HUES64 (cell line): ENCODE measurements around the gene KAZN.
A peak's percentile ranks its signal among the peaks of the same experiment; 100 is the strongest.
"Not testable (repeated sequence)": the region's sequence is repeated elsewhere in the genome, so short reads cannot be mapped to it uniquely, and the experiment has no call there.

Source experiments
- H3K27ac ChIP-seq: 2 replicates; pipeline ENCODE4 v1.7.0; 2013; ENCODE audit warnings: low read depth, low read length, inconsistent platforms
- H3K27me3 ChIP-seq: 2 replicates; pipeline ENCODE4 v1.6.1; 2013; ENCODE audit warnings: mild to moderate bottlenecking, low read length; ENCODE audit not compliant: insufficient read depth
- H3K36me3 ChIP-seq: 2 replicates; pipeline ENCODE4 v1.6.1; 2013; ENCODE audit warnings: mild to moderate bottlenecking, low read length; ENCODE audit not compliant: insufficient read depth
- H3K4me1 ChIP-seq: 2 replicates; pipeline ENCODE4 v1.6.1; 2013; ENCODE audit warnings: mild to moderate bottlenecking, low read length, moderate library complexity; ENCODE audit not compliant: insufficient read depth
- H3K4me3 ChIP-seq: 2 replicates; pipeline ENCODE4 v1.5.1; 2013; ENCODE audit warnings: mild to moderate bottlenecking, low read length, moderate library complexity
- H3K9ac ChIP-seq: 2 replicates; pipeline ENCODE4 v1.6.1; 2013; ENCODE audit warnings: mild to moderate bottlenecking, low read depth, low read length
- H3K9me3 ChIP-seq: 2 replicates; pipeline ENCODE4 v1.6.1; 2013; ENCODE audit warnings: low read depth, low read length; ENCODE audit not compliant: insufficient read depth
- WGBS: fragments of 150-250, 120-280 bp; methylation state at CpG from one replicate; pipeline ENCODE4 v1.1.7; 2013; ENCODE audit warnings: missing lambda C conversion rate; 5-methylcytosine and 5-hydroxymethylcytosine counted together

The KAZN gene

DNA sequence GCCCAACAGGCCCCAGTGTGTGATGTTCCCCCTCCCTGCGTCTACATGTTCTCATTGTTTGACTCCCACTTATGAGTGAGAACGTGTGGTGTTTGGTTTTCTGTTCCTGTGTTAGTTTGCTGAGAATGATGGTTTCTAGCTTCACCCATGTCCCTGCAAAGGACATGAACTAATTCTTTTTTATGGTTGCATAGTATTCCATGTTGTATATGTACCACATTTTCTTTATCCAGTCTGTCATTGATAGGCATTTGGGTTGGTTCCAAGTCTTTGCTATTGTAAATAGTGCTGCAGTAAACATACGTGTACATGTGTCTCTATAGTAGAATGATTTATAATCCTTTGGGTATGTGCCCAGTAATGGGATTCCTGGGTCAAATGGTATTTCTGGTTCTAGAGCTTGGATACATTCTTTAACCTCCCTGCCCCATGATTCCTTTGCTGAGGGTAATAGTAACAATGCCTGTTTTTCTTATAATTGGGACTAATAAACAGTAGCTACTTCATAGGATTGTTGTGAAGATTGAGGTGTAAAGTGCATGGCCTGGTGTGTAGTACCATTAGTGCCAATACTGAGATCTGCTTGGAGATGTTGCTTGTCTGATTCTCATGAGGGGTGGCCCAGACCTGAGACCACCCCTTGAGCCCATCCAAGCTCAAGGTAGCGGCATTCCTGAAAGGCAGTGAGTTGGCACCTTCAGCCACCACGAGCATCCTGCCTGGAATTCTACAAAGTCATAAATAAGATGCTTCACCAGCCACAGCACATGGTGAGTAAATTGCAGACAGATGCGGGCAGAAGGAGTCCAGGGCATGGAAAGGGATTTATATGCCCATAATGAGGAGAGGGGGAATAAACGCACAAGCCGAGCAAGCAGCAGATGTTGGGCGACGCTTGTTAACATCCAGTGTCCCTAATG lies 365.6 kb downstream of the KAZN start:
- not testable (repeated sequence) for H3K4me3 ChIP-seq, H3K9ac ChIP-seq, H3K27ac ChIP-seq, H3K36me3 ChIP-seq, H3K9me3 ChIP-seq, H3K27me3 ChIP-seq, H3K4me1 ChIP-seq
- 94% methylated on average over 10 of the region's 10 CpGs for WGBS

DNA sequence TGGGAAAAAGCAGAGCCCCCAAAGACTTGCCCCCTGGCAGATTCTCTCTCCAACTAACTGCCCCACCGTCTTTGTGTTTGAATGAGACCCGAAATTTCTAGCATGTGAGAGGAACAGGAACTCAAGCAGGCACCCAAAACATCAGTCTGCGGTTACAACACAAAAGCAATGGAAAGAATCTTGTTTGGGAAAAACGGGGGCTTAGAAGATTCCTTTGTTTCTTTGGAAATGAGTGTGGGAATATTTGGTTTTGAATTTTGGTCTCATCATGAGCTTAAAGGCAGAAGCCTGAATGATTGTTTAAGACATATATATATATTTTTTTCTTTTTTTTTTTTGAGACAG lies 366.2 kb downstream of the KAZN start:
- H3K9me3 ChIP-seq = no peaks in the 10 kb centered on the region
- no peak overlapping the region for H3K27ac ChIP-seq
- WGBS = 86% methylated on average over 4 of the region's 4 CpGs

DNA sequence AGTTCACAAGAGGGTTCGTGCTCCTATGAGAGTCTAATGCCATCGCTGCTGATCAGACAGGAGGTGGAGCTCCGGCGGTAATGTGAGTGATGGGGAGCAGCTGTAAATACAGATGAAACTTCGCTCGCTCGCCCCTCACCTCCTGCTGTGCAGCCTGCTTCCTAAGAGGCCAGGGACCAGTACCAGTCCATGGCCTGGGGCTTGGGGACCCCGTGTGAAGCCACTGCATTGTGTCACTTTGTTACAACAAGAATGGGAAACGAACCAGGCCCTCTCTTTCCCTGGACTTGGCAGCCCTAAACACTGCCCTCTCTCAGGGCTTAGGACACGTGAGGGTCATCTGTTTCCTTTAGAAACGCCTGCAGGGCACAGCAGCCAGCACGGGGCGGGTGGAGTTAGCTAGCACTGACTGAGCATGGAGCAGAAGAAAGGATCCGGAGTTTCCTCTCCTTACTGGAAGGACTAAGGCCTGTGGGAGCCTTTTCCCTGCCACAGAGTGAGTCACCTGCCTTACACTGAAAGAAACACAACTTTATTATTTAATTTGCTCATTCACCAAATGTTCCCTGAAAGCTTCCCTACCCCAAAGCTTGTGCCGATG lies 369.9 kb downstream of the KAZN start:
- H3K9me3 ChIP-seq = no peaks in the 10 kb centered on the region
- peaks cover 15% of the 10 kb centered on the region; the same call in 1 of the 2 replicates for H3K4me1 ChIP-seq
- no peaks in the 10 kb centered on the region for H3K36me3 ChIP-seq
- H3K4me3 ChIP-seq = no peak overlapping the region
- no peaks in the 10 kb centered on the region for H3K27me3 ChIP-seq
- 65% methylated on average over 15 of the region's 15 CpGs for WGBS
- H3K9ac ChIP-seq = 0 out of 2 replicates have a peak overlapping the region, but pooled peaks have one; percentile 21
- H3K27ac ChIP-seq = no peak overlapping the region

More for the DNA sequence above, 366.2 kb downstream of the KAZN start:
- no peak overlapping the region for H3K4me3 ChIP-seq
- peaks cover 11% of the 10 kb centered on the region; the same call in 1 of the 2 replicates for H3K4me1 ChIP-seq
- peaks cover 8% of the 10 kb centered on the region; the same call in 1 of the 2 replicates for H3K36me3 ChIP-seq
- no peaks in the 10 kb centered on the region for H3K27me3 ChIP-seq
- H3K9ac ChIP-seq = no peak overlapping the region

DNA sequence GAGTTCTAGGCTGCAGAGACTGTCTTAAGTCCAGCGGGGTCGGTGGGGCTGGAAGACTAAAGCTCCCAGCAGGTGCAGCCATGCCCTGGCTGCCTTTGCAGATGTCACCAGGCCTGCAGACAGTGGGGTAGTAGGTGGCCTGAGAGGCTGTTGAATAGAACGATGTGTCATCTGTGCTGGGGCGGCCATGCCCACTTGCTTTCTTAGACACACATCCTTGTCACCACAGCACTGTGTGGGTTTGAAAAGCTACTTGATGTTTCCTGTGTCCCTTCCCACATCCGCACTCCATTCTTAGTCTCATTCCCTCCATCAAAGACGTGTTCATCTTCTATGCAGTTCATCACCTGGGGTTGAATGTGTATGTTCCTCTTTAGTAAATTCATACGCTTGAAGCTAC lies 370.5 kb downstream of the KAZN start:
- Histone ChIP-seq H3K36me3 (no peaks in the 10 kb centered on the region), H3K4me3 (no peak overlapping the region), H3K4me1 (peaks cover 15% of the 10 kb centered on the region; the same call in 1 of the 2 replicates), H3K27me3 (no peaks in the 10 kb centered on the region), H3K27ac (no peak overlapping the region), H3K9ac (no peak overlapping the region), H3K9me3 (0 out of 2 replicates have a peak, but pooled peaks cover 4% of the 10 kb centered on the region)
- WGBS = 89% methylated on average over 7 of the region's 7 CpGs

DNA sequence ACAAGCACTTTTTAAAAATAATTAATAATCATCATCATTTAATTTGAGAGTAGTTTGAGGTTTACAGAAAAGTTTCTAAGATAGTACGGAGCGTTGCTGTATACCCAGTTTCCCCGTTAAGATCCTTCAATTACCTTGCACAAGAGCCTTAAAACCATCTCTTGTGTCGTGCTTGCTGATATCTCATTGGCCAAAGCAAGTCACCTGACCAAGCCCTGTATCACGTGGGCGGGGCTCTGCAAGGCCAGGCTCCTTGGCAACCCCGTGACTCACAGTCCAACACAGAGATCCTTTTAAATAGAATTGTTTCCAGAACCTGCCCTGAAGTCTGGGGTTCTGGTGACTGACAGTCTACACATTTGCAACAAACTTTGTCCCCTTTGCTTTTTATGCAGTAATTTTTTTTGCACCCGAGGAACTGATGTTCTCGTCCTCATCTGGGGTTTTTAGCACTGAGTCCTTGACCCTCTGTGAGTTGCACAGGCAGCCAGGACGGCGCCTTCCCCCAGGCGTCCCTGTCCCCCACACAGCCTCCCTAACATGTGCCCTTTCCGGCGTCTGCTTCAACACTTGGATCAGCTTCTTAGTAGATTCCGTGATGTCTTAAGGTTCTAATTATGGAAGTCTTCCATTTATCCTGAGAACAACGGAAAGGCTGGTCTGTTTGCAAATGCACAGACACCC lies 371.8 kb downstream of the KAZN start:
- H3K27me3 ChIP-seq = no peaks in the 10 kb centered on the region
- H3K4me3 ChIP-seq = no peak overlapping the region
- H3K9ac ChIP-seq = no peak overlapping the region
- no peaks in the 10 kb centered on the region for H3K36me3 ChIP-seq
- WGBS = 87% methylated on average over 16 of the region's 16 CpGs
- H3K4me1 ChIP-seq = peaks cover 15% of the 10 kb centered on the region; the same call in 1 of the 2 replicates
- H3K27ac ChIP-seq = no peak overlapping the region
- 0 out of 2 replicates have a peak, but pooled peaks cover 5% of the 10 kb centered on the region for H3K9me3 ChIP-seq

DNA sequence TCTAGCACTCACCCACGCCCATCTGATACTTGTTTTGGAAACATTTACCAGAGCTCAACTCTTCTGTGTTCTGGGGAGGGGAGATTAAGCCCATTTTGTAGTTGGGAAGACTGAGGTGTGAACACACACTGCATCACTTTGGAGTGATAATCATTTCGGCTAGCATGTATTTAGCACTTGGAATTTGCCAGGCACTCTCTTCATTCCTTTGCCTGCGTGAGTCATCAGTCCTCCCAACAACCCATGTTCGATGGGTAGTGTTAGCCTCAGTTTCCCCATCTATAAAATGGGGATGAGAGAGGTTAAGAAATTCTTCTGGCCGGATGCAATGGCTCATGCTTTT lies 372.3 kb downstream of the KAZN start:
- H3K27ac ChIP-seq = no peak overlapping the region
- no peaks in the 10 kb centered on the region for H3K27me3 ChIP-seq
- H3K4me3 ChIP-seq = no peak overlapping the region
- H3K9me3 ChIP-seq = 0 out of 2 replicates have a peak, but pooled peaks cover 5% of the 10 kb centered on the region
- no peak overlapping the region for H3K9ac ChIP-seq
- peaks cover 15% of the 10 kb centered on the region; the same call in 1 of the 2 replicates for H3K4me1 ChIP-seq
- WGBS = 89% methylated on average over 5 of the region's 5 CpGs
- H3K36me3 ChIP-seq = no peaks in the 10 kb centered on the region

DNA sequence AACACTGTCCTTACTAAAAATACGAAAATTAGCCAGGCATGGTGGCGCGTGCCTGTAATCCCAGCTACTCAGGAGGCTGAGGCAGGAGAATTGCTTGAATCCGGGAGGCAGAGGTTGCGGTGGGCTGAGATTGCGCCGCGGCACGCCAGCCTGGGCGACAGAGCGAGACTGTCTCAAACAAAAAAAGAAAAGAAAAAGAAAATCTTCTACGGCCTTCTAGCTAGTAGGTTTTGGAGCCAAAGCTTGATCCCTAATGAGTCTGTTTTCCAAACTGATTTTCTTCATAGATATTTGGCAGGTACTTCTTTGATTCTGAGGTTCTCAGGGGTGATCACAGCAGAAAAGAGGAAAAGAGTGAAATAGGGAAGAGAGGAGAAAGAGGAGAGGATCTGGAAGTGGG lies 372.7 kb downstream of the KAZN start:
- 96% methylated on average over 12 of the region's 12 CpGs for WGBS
- H3K4me3 ChIP-seq = no peak overlapping the region
- no peak overlapping the region for H3K9ac ChIP-seq

DNA sequence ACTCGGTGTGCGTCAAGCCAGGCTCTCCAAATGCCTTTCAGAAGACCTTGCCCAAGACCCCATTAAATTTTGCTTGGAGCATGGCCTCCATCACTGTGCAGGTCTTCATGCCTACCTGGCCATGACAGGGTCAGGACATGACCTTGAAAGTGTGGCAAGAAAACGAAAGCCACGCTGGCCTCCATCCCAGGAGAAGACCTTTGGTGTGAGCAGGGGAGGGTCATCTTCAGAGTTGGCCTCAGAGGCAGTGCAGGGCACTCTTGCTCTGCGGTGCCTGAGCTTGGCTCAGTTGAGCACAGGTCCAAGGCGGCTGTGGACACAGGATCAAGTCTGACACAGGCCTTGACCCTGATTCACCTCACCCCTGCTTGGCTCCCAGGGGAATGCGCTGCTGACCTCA lies 373.6 kb downstream of the KAZN start:
- Histone ChIP-seq H3K4me3 (no peak overlapping the region), H3K27me3 (no peaks in the 10 kb centered on the region), H3K36me3 (no peaks in the 10 kb centered on the region), H3K27ac (no peak overlapping the region), H3K9ac (no peak overlapping the region), H3K4me1 (peaks cover 15% of the 10 kb centered on the region; the same call in 1 of the 2 replicates), H3K9me3 (0 out of 2 replicates have a peak, but pooled peaks cover 5% of the 10 kb centered on the region)
- 94% methylated on average over 7 of the region's 7 CpGs for WGBS

More for the DNA sequence above, 372.7 kb downstream of the KAZN start:
- Histone ChIP-seq H3K36me3 (no peaks in the 10 kb centered on the region), H3K4me1 (peaks cover 15% of the 10 kb centered on the region; the same call in 1 of the 2 replicates), H3K27me3 (no peaks in the 10 kb centered on the region), H3K27ac (no peak overlapping the region), H3K9me3 (0 out of 2 replicates have a peak, but pooled peaks cover 5% of the 10 kb centered on the region)

DNA sequence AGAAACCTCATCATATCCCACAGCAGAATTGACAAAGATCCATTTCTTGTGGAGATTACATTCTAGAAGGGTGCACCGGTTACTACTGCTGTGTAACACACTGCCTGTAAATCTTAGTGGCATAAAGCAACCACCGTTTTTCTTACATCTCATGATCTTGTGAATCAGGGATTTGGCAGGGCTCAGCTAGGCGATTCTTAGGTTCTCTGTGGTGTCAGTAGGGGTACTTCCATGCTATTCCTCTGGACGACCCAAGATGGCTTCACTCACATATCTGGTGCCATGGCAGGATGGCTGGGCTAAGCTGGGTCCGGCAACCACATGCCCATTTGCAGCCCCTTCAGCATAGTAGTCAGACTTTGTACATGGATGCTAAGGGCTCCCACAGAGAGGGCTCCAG lies 375.3 kb downstream of the KAZN start:
- H3K4me3 ChIP-seq = no peak overlapping the region

DNA sequence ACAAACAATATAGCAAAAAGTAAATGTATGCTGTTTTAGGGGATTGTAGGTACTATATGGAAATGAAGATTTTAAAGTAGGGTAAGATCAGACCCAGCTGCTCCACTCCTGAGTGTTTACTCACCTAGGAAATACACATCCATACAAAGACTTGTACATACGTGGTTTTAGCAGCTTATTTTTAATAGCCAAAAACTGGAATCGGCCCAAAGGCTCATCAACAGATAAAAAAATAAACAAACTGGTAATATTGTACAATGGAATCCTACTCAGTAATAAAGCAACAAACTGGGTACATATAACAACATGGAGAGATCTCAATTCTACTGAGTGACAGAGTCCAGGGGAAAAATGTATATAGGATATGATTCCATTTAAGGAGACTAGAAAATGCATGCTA lies 375.9 kb downstream of the KAZN start:
- Histone ChIP-seq H3K9me3 (0 out of 2 replicates have a peak, but pooled peaks cover 5% of the 10 kb centered on the region), H3K4me1 (peaks cover 4% of the 10 kb centered on the region; the same call in 1 of the 2 replicates), H3K36me3 (no peaks in the 10 kb centered on the region), H3K9ac (no peak overlapping the region), H3K4me3 (no peak overlapping the region), H3K27ac (no peak overlapping the region), H3K27me3 (no peaks in the 10 kb centered on the region)
- 93% methylated on average over 1 of the region's 2 CpGs for WGBS

More for the DNA sequence above, 375.3 kb downstream of the KAZN start:
- 94% methylated on average over 5 of the region's 5 CpGs for WGBS
- Histone ChIP-seq H3K27ac (no peak overlapping the region), H3K36me3 (no peaks in the 10 kb centered on the region), H3K4me1 (peaks cover 9% of the 10 kb centered on the region; the same call in 1 of the 2 replicates), H3K9ac (no peak overlapping the region), H3K27me3 (no peaks in the 10 kb centered on the region), H3K9me3 (0 out of 2 replicates have a peak, but pooled peaks cover 5% of the 10 kb centered on the region)
